H1 (cell line): ENCODE data around the gene ARHGEF7. TPM values are rescaled to one million over a fixed set of nuclear protein-coding genes. Genes with fewer than 3 reads are reported as not detected.
"Not testable (repeated sequence)": the region's sequence is repeated elsewhere in the genome, so short reads cannot be mapped to it uniquely, and the experiment has no call there.

Experiments
- CTCF ChIA-PET: fragments of 300-600 bp; sonication (Branson Sonifier 250); formaldehyde crosslinking; loops from one replicate; lab custom pipeline; 2021; ENCODE audit not compliant: partially characterized antibody; lab: Charles Lee
- POLR2A ChIA-PET: fragments of 300-600 bp; sonication (Branson Sonifier 250); formaldehyde crosslinking; loops from one replicate; lab custom pipeline; 2021; ENCODE audit warnings: inconsistent platforms; ENCODE audit not compliant: partially characterized antibody; lab: Charles Lee
- DNase-seq, 2 experiments: peaks; one replicate each; pipeline versions ENCODE4 v3.0.0 to v3.0.0-alpha.2; 2010 to 2022; ENCODE audit warnings: low spot score in 2 of 2, low read depth in 1 of 2, mixed read lengths in 1 of 2
- FAIRE-seq: peaks from 2 replicates; lab custom pipeline; 2011; peaks lifted over from hg19 to GRCh38; lab: Jason Lieb, UNC
- H2AFZ ChIP-seq: 2 replicates; pipeline ENCODE4 v1.8.1; 2012; ENCODE audit warnings: low read length, inconsistent platforms
- H2AK5ac ChIP-seq: 2 replicates; pipeline ENCODE4 v1.6.1; 2013; ENCODE audit warnings: low read depth, low read length
- H2BK120ac ChIP-seq: replicated peaks from 2 replicates; pipeline ENCODE3; 2013; ENCODE audit warnings: low read depth, low read length, inconsistent platforms
- H2BK12ac ChIP-seq: 2 replicates; pipeline ENCODE4 v1.6.1; 2013; ENCODE audit warnings: low read depth, low read length
- H2BK15ac ChIP-seq: 2 replicates; pipeline ENCODE4 v1.6.1; 2013; ENCODE audit warnings: low read length
- H2BK20ac ChIP-seq: 2 replicates; pipeline ENCODE4 v1.6.1; 2013; ENCODE audit warnings: low read length
- H2BK5ac ChIP-seq: 2 replicates; pipeline ENCODE4 v1.6.1; 2013; ENCODE audit warnings: low read depth, low read length
- H3K14ac ChIP-seq: 2 replicates; pipeline ENCODE4 v1.6.1; 2013; ENCODE audit warnings: inconsistent platforms; ENCODE audit not compliant: insufficient read length
- H3K18ac ChIP-seq: 2 replicates; pipeline ENCODE4 v1.6.1; 2013; ENCODE audit warnings: low read length; ENCODE audit errors: extremely low read depth
- H3K23ac ChIP-seq: 2 replicates; pipeline ENCODE4 v1.6.1; 2013; ENCODE audit warnings: inconsistent platforms; ENCODE audit not compliant: insufficient read length
- H3K23me2 ChIP-seq: 2 replicates; pipeline ENCODE4 v1.6.1; 2013; ENCODE audit warnings: low read depth, low read length
- H3K27ac ChIP-seq: 2 replicates; pipeline ENCODE4 v1.6.1; 2011; ENCODE audit warnings: low read depth, low read length, inconsistent platforms
- H3K27me3 ChIP-seq, 4 experiments: replicated peaks in 1 of 4; 1 replicate in 1 of 4; 2 replicates in 3 of 4; pipeline versions ENCODE4 v1.6.1 to v1.8.1; 2011 to 2013; ENCODE audit warnings: low read length in 3 of 4, mild to moderate bottlenecking in 3 of 4, inconsistent platforms in 2 of 4, mixed read lengths in 2 of 4, moderate library complexity in 1 of 4; ENCODE audit not compliant: control insufficient read depth in 3 of 4, insufficient read depth in 3 of 4; ENCODE audit errors: extremely low read depth in 1 of 4
- H3K36me3 ChIP-seq, 4 experiments: 2 replicates each; pipeline versions ENCODE4 v1.6.1 to v1.8.1; 2011 to 2013; ENCODE audit warnings: mild to moderate bottlenecking in 4 of 4, low read length in 3 of 4, moderate library complexity in 2 of 4, control low read depth in 1 of 4, inconsistent platforms in 1 of 4; ENCODE audit not compliant: insufficient read depth in 4 of 4, control insufficient read depth in 2 of 4
- H3K4ac ChIP-seq: replicated peaks from 2 replicates; pipeline ENCODE3; 2013; ENCODE audit warnings: low read length, low read depth, mixed read lengths, inconsistent platforms; ENCODE audit not compliant: insufficient read length
- H3K4me1 ChIP-seq, 4 experiments: replicated peaks in 1 of 4; 1 replicate in 1 of 4; 2 replicates in 3 of 4; pipeline versions ENCODE4 v1.6.1 to v1.8.1; 2011 to 2013; ENCODE audit warnings: low read length in 3 of 4, inconsistent platforms in 2 of 4, mixed read lengths in 1 of 4; ENCODE audit not compliant: insufficient read depth in 4 of 4, control insufficient read depth in 3 of 4
- H3K4me2 ChIP-seq, 2 experiments: 2 replicates each; pipeline versions ENCODE4 v1.6.1 to v1.8.1; 2011 to 2013; ENCODE audit warnings: low read depth in 2 of 2, low read length in 2 of 2, control low read depth in 1 of 2, inconsistent platforms in 1 of 2, mild to moderate bottlenecking in 1 of 2; ENCODE audit not compliant: insufficient read depth in 1 of 2
- H3K4me3 ChIP-seq, 4 experiments: fragments of 200-600, 300-600 bp in 1 of 4; sonication (generic), shearing (Covaris generic), sonication (Bioruptor Twin) in 1 of 4; 2 replicates each; pipeline versions ENCODE4 v1.5.1 to v1.8.1; 2011 to 2016; ENCODE audit warnings: low read length in 4 of 4, low read depth in 3 of 4, control low read depth in 2 of 4, inconsistent platforms in 2 of 4, mild to moderate bottlenecking in 2 of 4, mixed read lengths in 1 of 4, moderate library complexity in 1 of 4; ENCODE audit not compliant: insufficient read depth in 2 of 4; ENCODE audit errors: extremely low read depth in 1 of 4
- H3K56ac ChIP-seq: replicated peaks from 2 replicates; pipeline ENCODE3; 2013; ENCODE audit warnings: low read depth, mild to moderate bottlenecking, mixed read lengths, low read length, inconsistent platforms; ENCODE audit not compliant: insufficient read length
- H3K79me1 ChIP-seq: 2 replicates; pipeline ENCODE4 v1.6.1; 2013; ENCODE audit warnings: low read depth, low read length, control low read depth
- H3K79me2 ChIP-seq, 2 experiments: 2 replicates each; pipeline versions ENCODE4 v1.6.1 to v1.8.1; 2012 to 2013; ENCODE audit warnings: low read length in 2 of 2, mild to moderate bottlenecking in 2 of 2, inconsistent platforms in 1 of 2; ENCODE audit not compliant: insufficient read depth in 2 of 2, control insufficient read depth in 1 of 2
- H3K9ac ChIP-seq, 4 experiments: replicated peaks in 1 of 4; 1 replicate in 1 of 4; 2 replicates in 3 of 4; pipeline versions ENCODE4 v1.6.1 to v1.8.1; 2011 to 2013; ENCODE audit warnings: low read depth in 3 of 4, low read length in 3 of 4, control low read depth in 2 of 4, mild to moderate bottlenecking in 2 of 4, moderate library complexity in 2 of 4, inconsistent platforms in 1 of 4; ENCODE audit errors: extremely low read depth in 1 of 4
- H3K9me3 ChIP-seq, 2 experiments: 2 replicates each; pipeline versions ENCODE4 v1.6.1 to v1.8.1; 2012 to 2013; ENCODE audit warnings: mild to moderate bottlenecking in 2 of 2, moderate library complexity in 2 of 2, control low read depth in 1 of 2, inconsistent platforms in 1 of 2, low read depth in 1 of 2, low read length in 1 of 2, mixed read lengths in 1 of 2; ENCODE audit not compliant: insufficient read depth in 2 of 2
- H4K20me1 ChIP-seq, 2 experiments: replicated peaks in 1 of 2; 2 replicates each; pipeline versions ENCODE3 to v1.8.1; 2011 to 2013; ENCODE audit warnings: inconsistent platforms in 2 of 2, low read length in 2 of 2, mild to moderate bottlenecking in 1 of 2; ENCODE audit not compliant: insufficient read depth in 2 of 2, control insufficient read depth in 1 of 2
- H4K5ac ChIP-seq: 2 replicates; pipeline ENCODE4 v1.6.1; 2013; ENCODE audit warnings: low read length, low read depth, mixed read lengths, inconsistent platforms; ENCODE audit not compliant: insufficient read length
- H4K8ac ChIP-seq: 2 replicates; pipeline ENCODE4 v1.8.0; 2013; ENCODE audit warnings: mild to moderate bottlenecking, moderate library complexity, low read length, inconsistent platforms; ENCODE audit not compliant: insufficient read depth; ENCODE audit errors: extremely low read depth
- H4K91ac ChIP-seq: replicated peaks from 2 replicates; pipeline ENCODE3; 2013; ENCODE audit warnings: low read length, mixed read lengths, inconsistent platforms; ENCODE audit not compliant: insufficient read length
- WGBS, 2 experiments: shearing (Covaris generic) in 1 of 2; methylation state at CpG; one replicate each; pipeline versions ENCODE4 v1.1.6 to v1.1.7; 2013 to 2015; ENCODE audit warnings: low lambda C conversion rate in 2 of 2, mixed read lengths in 2 of 2, inconsistent platforms in 1 of 2, low coverage in 1 of 2, missing lambda C conversion rate in 1 of 2; ENCODE audit not compliant: insufficient replicate concordance in 2 of 2, insufficient coverage in 1 of 2, insufficient read length in 1 of 2; ENCODE audit errors: extremely low coverage in 1 of 2, missing lambda C conversion rate in 1 of 2; 5-methylcytosine and 5-hydroxymethylcytosine counted together
- polyA plus RNA-seq, 7 experiments: library from polyadenylated mRNA; depleted of rRNA in 3 of 7; stranded (reverse) in 5 of 7; unstranded in 2 of 7; fragments of >200 nt in 5 of 7; fragments of 200-250 nt in 2 of 7; gene quantifications; 1 replicate in 5 of 7; 2 replicates in 1 of 7; 4 replicates in 1 of 7; pipeline versions ENCODE4 v1.2.1 to v1.2.3, GENCODE V29; 2011 to 2013; ENCODE audit warnings: missing spikeins in 2 of 7, mixed read lengths in 2 of 7
- total RNA-seq: library from RNA; stranded (reverse); fragmentation: NEBNext Ultra II Directional; extraction: Animal tissue kit (Norgen Biotek cat#: 25700); gene quantifications from 2 replicates; pipeline ENCODE4 v1.2.1, GENCODE V29; 2021

The ARHGEF7 gene
- total and polyA plus RNA-seq, 2 of the 8 experiments (the other 6 are each of a cell fraction or from before 2014, with no cell fraction given): 26.2 to 56.5 TPM

DNA sequence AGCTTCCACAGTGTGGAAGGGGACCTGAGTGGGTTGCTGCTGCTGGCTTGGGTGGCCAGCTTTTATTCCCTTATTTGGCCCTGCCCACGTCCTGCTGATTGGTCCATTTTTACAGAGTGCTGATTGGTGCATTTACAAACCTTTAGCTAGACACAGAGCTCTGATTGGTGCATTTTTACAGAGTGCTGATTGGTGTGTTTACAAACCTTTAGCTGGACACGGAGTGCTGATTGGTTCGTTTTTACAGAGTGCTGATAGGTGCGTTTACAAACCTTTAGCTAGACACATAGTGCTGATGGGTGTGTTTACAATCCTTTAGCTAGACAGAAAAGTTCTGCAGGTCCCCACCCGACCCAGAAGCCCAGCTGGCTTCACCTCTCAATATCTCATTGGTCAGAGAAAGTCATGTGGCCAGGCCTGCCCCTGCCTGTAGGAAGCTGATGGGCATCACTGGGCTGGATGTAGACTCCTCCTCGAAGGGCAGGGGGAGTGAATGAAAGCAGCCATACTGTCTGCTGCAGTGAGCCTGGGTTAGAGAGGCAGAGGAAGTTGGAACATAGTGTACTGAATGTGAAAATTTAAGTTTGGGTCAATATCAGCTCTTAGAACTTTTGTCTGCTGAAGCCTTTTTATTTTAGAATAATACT is 83.7 kb downstream of the ARHGEF7 start:
- not testable (repeated sequence) for H3K14ac ChIP-seq, H2BK20ac ChIP-seq, H3K9me3 ChIP-seq, H3K9ac ChIP-seq, FAIRE-seq, H2BK120ac ChIP-seq, DNase-seq, H3K23ac ChIP-seq, H3K27ac ChIP-seq, H3K4ac ChIP-seq, H4K5ac ChIP-seq, H2BK12ac ChIP-seq, H3K56ac ChIP-seq, H2BK15ac ChIP-seq, H2AK5ac ChIP-seq, H2BK5ac ChIP-seq, H3K23me2 ChIP-seq, H4K91ac ChIP-seq, H3K79me1 ChIP-seq, H3K27me3 ChIP-seq, H2AFZ ChIP-seq, H3K36me3 ChIP-seq, H3K18ac ChIP-seq, H4K8ac ChIP-seq, H3K4me3 ChIP-seq, H3K4me2 ChIP-seq
- Histone ChIP-seq H4K20me1 (peaks cover 5 to 10% of the 10 kb centered on the region in 2 experiments), H3K4me1 (peaks cover 0 to 13% (median 7%) of the 10 kb centered on the region in 4 experiments; a peak in 4 of 7 replicates), H3K79me2 (peaks cover 0 to 76% of the 10 kb centered on the region in 2 experiments; a peak in 3 of 4 replicates)
- POLR2A ChIA-PET: interaction anchor here (1.1 kb wide), 1 partner anchor 13 kb away, joined by 4 read pairs; no protein-coding TSS in a partner anchor
- 86% methylated on average over 6 of the region's 6 CpGs; no CpG with 5 or more reads in 1 of the 2 experiments for WGBS, 2 experiments
- CTCF ChIA-PET: interaction anchor here (0.6 to 1.0 kb wide), 3 partner anchors 9 to 1173 kb away, joined by 3 to 4 read pairs (median 3); no protein-coding TSS in a partner anchor
